T-helper 2 cell (primary cell): Measurements from ENCODE around the gene SMG5.
A peak's percentile ranks its signal among the peaks of the same experiment; 100 is the strongest.

Experiments
- DNase-seq, 5 experiments: peaks; one replicate each; pipeline versions ENCODE4 v3.0.0 to v3.0.0-alpha.2; 2012 to 2022

SMG5 gene

GRCh38 chr1:156213644-156213966, 69.0 kb downstream of the SMG5 start:
- no peak for DNase-seq

- peak; percentile 90 to 98 (median 94) for DNase-seq
Observed at GRCh38 chr1:156212833-156213643, 69.6 kb downstream of the SMG5 start, which contains the start of gene PMF1. Gene PMF1 (plus strand): TSS chr1:156213007. CDS start chr1:156213016, 9 bp downstream.

- DNase-seq: no peak
Observed at GRCh38 chr1:156212130-156212529, 70.5 kb downstream of the SMG5 start.

GRCh38 chr1:156211243-156211642, 71.4 kb downstream of the SMG5 start:
- DNase-seq: no peak

- DNase-seq: no peak
Observed at GRCh38 chr1:156204686-156205085, 77.9 kb downstream of the SMG5 start.

GRCh38 chr1:156203331-156203730, 79.3 kb downstream of the SMG5 start:
- no peak for DNase-seq

- DNase-seq: no peak
Observed at GRCh38 chr1:156200044-156200443, 82.6 kb downstream of the SMG5 start.
